ENCODE data around the gene CES3. TPM values are rescaled to one million over a fixed set of nuclear protein-coding genes. Genes with fewer than 3 reads are reported as not detected.

The CES3 gene
- total and polyA plus RNA-seq, 9 of the 15 experiments (the other 6 are each of a cell fraction or from before 2014, with no cell fraction given) = 0.06 to 2.2 (median 0.68) TPM

- FAIRE-seq = no peak
- in situ Hi-C loops (cut with MboI) = no loop called here
- H3K79me2 ChIP-seq (ENCODE audit: control insufficient read depth, insufficient read depth, low read length) = no peaks in the 10 kb centered on the region
- H3K36me3 ChIP-seq (ENCODE audit: control insufficient read depth, insufficient read depth, low read length) = no peaks in the 10 kb centered on the region
- no peak overlapping the region for H3K4me2 ChIP-seq (ENCODE audit: insufficient read depth, low read length)
- DNase-seq (ENCODE audit: extremely low read depth in 1 of 4, low spot score in 3 of 4) = no peak
- no peaks in the 10 kb centered on the region for H4K20me1 ChIP-seq (replicated peaks; ENCODE audit: control insufficient read depth, insufficient read depth, low read length)
- peaks cover 8% of the 10 kb centered on the region in 2 experiments; a peak in 3 of 5 replicates for H3K4me1 ChIP-seq (replicated peaks in 1 of 2; ENCODE audit: control insufficient read depth in 2 of 2, insufficient read depth in 2 of 2, low read length in 2 of 2)
- ChIA-PET CTCF (ENCODE audit: low intra/inter-chr PET ratio) (interaction anchor here (0.6 kb wide), 1 partner anchor 9 kb away, joined by 3 read pairs; no protein-coding TSS in a partner anchor), POLR2A (interaction anchor here (0.6 to 1.6 kb wide), 2 partner anchors 9 to 370 kb away, joined by 3 to 5 read pairs; no protein-coding TSS in a partner anchor)
- H2AFZ ChIP-seq (ENCODE audit: low read depth, low read length) = peak overlapping the region; percentile 54
- H3K27me3 ChIP-seq (ENCODE audit: control insufficient read depth in 2 of 2, insufficient read depth in 2 of 2, low read length in 2 of 2) = no peaks in the 10 kb centered on the region
- peak overlapping the region in 1 of 2 experiments; percentile 48; a peak in 1 of 4 replicates for H3K9ac ChIP-seq (ENCODE audit: insufficient read depth in 1 of 2, low read depth in 2 of 2, low read length in 2 of 2)
- no peak overlapping the region for H3K27ac ChIP-seq (ENCODE audit: extremely low read depth, low read depth, low read length)
- no peak for ATAC-seq
- no peaks in the 10 kb centered on the region for H3K9me3 ChIP-seq (replicated peaks; ENCODE audit: control insufficient read depth, insufficient read depth, low read depth, low read length)
- WGBS (ENCODE audit: insufficient coverage, low coverage, missing lambda C conversion rate) = 43% methylated on average over 4 of the region's 4 CpGs
- BruUV-seq (replicated peaks) = no TSS peak
- intact Hi-C loops (cut with micrococcal nuclease) = no loop called here
- H3K9me1 ChIP-seq (ENCODE audit: control insufficient read depth, insufficient read depth, low read length) = no peaks in the 10 kb centered on the region
- H3K4me3 ChIP-seq = no peak overlapping the region
- TF ChIP-seq HINFP (tag; conservative IDR thresholded peaks at IDR 0.05; ENCODE audit: low read depth) (no peak), ATF4 (CRISPR knock-in tag; IDR thresholded peaks at IDR 0.05) (no peak), CREM (IDR thresholded peaks at IDR 0.05; ENCODE audit: low read depth) (no peak), DMBX1 (CRISPR knock-in tag; IDR thresholded peaks at IDR 0.05; ENCODE audit: borderline replicate concordance) (no peak), ZNF175 (CRISPR knock-in tag; IDR thresholded peaks at IDR 0.05; ENCODE audit: low read depth) (no peak), CHAMP1 (IDR thresholded peaks at IDR 0.05) (no peak), ATF1 (CRISPR knock-in tag; IDR thresholded peaks at IDR 0.05) (no peak), ATF1 (tag; IDR thresholded peaks at IDR 0.05) (no peak)
Observed at GRCh38 chr16:67022531-67023214, 61.6 kb downstream of the CES3 start.

All from K562 (cell line).